MCF 10A (cell line): ENCODE data around the gene XYLT2. TPM values are rescaled to one million over a fixed set of nuclear protein-coding genes. Genes with fewer than 3 reads are reported as not detected.

Experiments used
- BruUV-seq: library from RNA; stranded (reverse); fragments of 400-500 nt; replicated peaks from 2 replicates; lab custom pipeline; 2021; lab: Mats Ljungman, UMichigan
- CTCF ChIA-PET: fragments of 300-600 bp; sonication (Branson Sonifier 250); formaldehyde crosslinking; extraction: SDS; loops from one replicate; lab custom pipeline; 2021; ENCODE audit warnings: antibody characterized with exemption, inconsistent platforms; lab: Yijun Ruan, JAX
- POLR2A ChIA-PET: fragments of 300-600, 350-650 bp; sonication (Branson Sonifier 250); formaldehyde crosslinking; extraction: SDS; loops from one replicate; lab custom pipeline; 2020; ENCODE audit warnings: antibody characterized with exemption, inconsistent platforms; lab: Yijun Ruan, JAX
- DNase-seq: peaks from one replicate; pipeline ENCODE4 v3.0.0-alpha.2; 2018; ENCODE audit not compliant: unreplicated experiment
- H3K27ac Mint-ChIP-seq: one replicate; pipeline ENCODE4 v1.8.0; 2022; ENCODE audit warnings: mild to moderate bottlenecking, low read depth, mixed read lengths; ENCODE audit not compliant: unreplicated experiment
- H3K27me3 Mint-ChIP-seq: one replicate; pipeline ENCODE4 v1.8.0; 2022; ENCODE audit warnings: mixed read lengths; ENCODE audit not compliant: insufficient read depth, unreplicated experiment
- H3K36me3 Mint-ChIP-seq: one replicate; pipeline ENCODE4 v1.8.0; 2022; ENCODE audit warnings: mild to moderate bottlenecking, moderate library complexity, mixed read lengths; ENCODE audit not compliant: insufficient read depth, unreplicated experiment
- H3K4me1 Mint-ChIP-seq: one replicate; pipeline ENCODE4 v1.8.0; 2022; ENCODE audit warnings: mixed read lengths; ENCODE audit not compliant: insufficient read depth, unreplicated experiment
- H3K4me3 Mint-ChIP-seq: one replicate; pipeline ENCODE4 v1.8.0; 2022; ENCODE audit warnings: mild to moderate bottlenecking, moderate library complexity, mixed read lengths; ENCODE audit not compliant: unreplicated experiment
- H3K9me3 Mint-ChIP-seq: one replicate; pipeline ENCODE4 v1.8.0; 2022; ENCODE audit warnings: mixed read lengths; ENCODE audit not compliant: unreplicated experiment
- intact Hi-C: fragments of 100-400 bp; cut with micrococcal nuclease; formaldehyde crosslinking; loops from 2 replicates; pipeline ENCODE4 v1.14.1; 2022
- total RNA-seq: library from RNA; stranded (reverse); gene quantifications from 2 replicates; pipeline ENCODE4 v1.2.3, GENCODE V29; 2022
- TF ChIP-seq, protein P1 (sequence below): fragments of 200-600 bp; IDR thresholded peaks from one replicate; pipeline ENCODE4 v1.8.0; 2022; ENCODE audit warnings: antibody characterized with exemption, mild to moderate bottlenecking; ENCODE audit not compliant: unreplicated experiment

Gene XYLT2
- total RNA-seq, 1 experiment from 2014 or later: 9.6 TPM

DNA sequence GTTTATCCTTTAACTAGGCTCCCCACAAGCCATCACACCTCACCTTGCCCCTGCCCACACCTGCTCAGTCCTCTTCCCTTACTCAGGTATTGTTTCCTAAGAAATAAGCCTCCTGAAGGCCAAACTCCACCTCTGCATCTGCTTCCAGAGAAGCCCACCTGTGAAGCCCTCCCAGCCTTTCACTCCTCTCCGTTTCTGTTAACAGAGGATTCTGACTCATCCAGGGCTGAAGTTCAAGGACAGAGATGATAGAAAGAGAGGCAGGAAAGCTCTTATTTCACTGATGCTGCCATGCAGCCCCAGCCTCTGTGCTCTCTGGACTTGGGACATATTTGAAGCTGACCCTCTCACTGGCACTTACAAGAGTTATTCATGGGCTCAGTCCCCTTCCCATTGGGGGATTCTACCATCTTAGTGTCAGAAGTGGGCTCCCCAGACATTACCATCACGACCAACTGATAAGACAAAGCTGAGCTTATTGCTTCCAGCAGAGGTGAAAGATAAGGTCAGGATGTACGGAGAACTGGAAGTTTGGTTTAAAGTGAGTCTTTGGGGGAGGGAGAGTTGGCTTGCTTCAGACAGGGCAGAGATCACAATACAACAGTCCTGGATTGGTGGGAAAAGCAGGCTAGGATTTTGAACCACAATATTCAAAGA lies 35.3 kb upstream of the XYLT2 start:
- TF ChIP-seq, protein P1, sequence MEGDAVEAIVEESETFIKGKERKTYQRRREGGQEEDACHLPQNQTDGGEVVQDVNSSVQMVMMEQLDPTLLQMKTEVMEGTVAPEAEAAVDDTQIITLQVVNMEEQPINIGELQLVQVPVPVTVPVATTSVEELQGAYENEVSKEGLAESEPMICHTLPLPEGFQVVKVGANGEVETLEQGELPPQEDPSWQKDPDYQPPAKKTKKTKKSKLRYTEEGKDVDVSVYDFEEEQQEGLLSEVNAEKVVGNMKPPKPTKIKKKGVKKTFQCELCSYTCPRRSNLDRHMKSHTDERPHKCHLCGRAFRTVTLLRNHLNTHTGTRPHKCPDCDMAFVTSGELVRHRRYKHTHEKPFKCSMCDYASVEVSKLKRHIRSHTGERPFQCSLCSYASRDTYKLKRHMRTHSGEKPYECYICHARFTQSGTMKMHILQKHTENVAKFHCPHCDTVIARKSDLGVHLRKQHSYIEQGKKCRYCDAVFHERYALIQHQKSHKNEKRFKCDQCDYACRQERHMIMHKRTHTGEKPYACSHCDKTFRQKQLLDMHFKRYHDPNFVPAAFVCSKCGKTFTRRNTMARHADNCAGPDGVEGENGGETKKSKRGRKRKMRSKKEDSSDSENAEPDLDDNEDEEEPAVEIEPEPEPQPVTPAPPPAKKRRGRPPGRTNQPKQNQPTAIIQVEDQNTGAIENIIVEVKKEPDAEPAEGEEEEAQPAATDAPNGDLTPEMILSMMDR: no peak
- Mint-ChIP-seq H3K27ac (no peak overlapping the region), H3K27me3 (peaks cover 12% of the 10 kb centered on the region), H3K4me3 (no peak overlapping the region), H3K4me1 (no peaks in the 10 kb centered on the region), H3K9me3 (no peaks in the 10 kb centered on the region), H3K36me3 (no peaks in the 10 kb centered on the region)
- no TSS peak for BruUV-seq
- intact Hi-C loops: no loop called here
- DNase-seq: no peak
- POLR2A ChIA-PET: no interaction called here
- CTCF ChIA-PET: interaction anchor here (0.5 to 0.6 kb wide), 3 partner anchors 19 to 188 kb away, joined by 3 to 4 read pairs (median 3); no protein-coding TSS in a partner anchor

DNA sequence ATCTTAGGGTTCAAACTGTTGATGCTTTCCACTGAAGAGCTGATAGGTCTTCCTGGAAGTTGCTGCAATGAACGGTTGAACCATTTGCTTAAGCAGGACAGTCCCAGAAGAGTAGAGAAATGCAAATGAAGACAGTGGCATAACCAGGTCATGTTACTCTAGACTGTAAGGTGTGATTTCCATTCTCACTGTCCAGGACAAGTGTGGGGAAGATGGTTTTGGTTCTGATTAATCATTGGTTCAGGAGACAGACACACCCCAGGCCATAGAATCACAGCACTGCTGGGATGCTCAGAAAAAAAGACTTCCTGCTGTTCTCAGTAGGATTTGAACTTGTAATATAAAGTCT lies 34.8 kb upstream of the XYLT2 start:
- Mint-ChIP-seq H3K27ac (no peak overlapping the region), H3K4me3 (no peak overlapping the region), H3K4me1 (no peaks in the 10 kb centered on the region), H3K9me3 (no peaks in the 10 kb centered on the region), H3K27me3 (peaks cover 12% of the 10 kb centered on the region), H3K36me3 (no peaks in the 10 kb centered on the region)
- no TSS peak for BruUV-seq
- ChIA-PET CTCF (interaction anchor here (0.6 to 2.0 kb wide), 6 partner anchors 8 to 142 kb away, joined by 4 to 9 read pairs (median 5); no protein-coding TSS in a partner anchor), POLR2A (no interaction called here)
- DNase-seq: no peak
- TF ChIP-seq, protein P1: no peak
- intact Hi-C loops: no loop called here

DNA sequence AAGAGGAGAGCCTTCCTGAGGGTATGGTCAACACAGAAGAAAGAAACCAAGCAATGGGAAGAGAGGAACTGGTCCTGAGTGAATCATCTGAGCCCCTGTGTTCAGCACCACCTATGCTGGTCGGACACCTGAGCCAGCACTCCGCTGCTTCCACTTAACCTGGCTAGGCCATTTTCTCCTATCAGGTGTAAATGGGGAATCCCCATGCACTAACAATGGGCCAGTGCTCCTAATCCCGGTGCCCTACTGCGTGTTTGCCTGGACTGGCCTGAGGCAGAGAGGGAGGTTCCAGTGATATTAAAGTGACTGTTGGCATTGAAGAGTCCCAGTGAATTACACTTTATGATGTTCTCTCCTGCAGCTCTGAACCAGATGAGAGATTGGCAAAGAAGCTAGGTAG lies 34.4 kb upstream of the XYLT2 start:
- no peaks in the 10 kb centered on the region for H3K36me3 Mint-ChIP-seq
- TF ChIP-seq, protein P1: no peak
- POLR2A ChIA-PET: interaction anchor here (1.0 to 1.1 kb wide), 2 partner anchors 20 to 219 kb away, joined by 3 to 4 read pairs; no protein-coding TSS in a partner anchor
- H3K27ac Mint-ChIP-seq: no peak overlapping the region
- peaks cover 12% of the 10 kb centered on the region for H3K27me3 Mint-ChIP-seq
- no peaks in the 10 kb centered on the region for H3K9me3 Mint-ChIP-seq
- CTCF ChIA-PET: interaction anchor here (0.9 to 2.0 kb wide), 5 partner anchors 9 to 142 kb away, joined by 4 to 9 read pairs (median 6); no protein-coding TSS in a partner anchor
- no peak overlapping the region for H3K4me3 Mint-ChIP-seq
- H3K4me1 Mint-ChIP-seq: no peaks in the 10 kb centered on the region
- intact Hi-C loops: no loop called here
- BruUV-seq: no TSS peak
- DNase-seq: no peak

DNA sequence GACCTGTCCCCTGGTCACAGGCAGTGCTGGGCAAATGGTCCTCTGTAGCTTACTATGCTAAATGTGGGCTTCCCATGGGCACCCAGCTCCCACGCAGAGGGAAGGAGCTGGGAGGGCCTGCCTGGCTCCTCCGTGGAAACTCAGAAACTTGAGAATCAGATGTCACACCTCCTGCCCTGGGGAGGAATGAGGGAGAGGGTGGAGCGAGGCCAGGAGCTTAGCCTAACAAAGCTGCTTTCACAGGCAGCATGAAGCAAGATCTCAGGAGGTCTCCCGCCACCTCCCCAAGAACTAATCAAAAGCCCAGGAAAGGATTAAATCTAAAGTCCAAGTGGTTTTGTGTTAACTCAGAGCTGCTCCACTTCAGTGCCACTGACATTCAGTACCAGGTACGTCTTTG lies 33.6 kb upstream of the XYLT2 start:
- no peak overlapping the region for H3K4me3 Mint-ChIP-seq
- CTCF ChIA-PET: interaction anchor here (0.6 to 2.0 kb wide), 7 partner anchors 10 to 218 kb away, joined by 3 to 9 read pairs (median 4); no protein-coding TSS in a partner anchor
- intact Hi-C loops: no loop called here
- TF ChIP-seq, protein P1: no peak
- H3K4me1 Mint-ChIP-seq: no peaks in the 10 kb centered on the region
- POLR2A ChIA-PET: interaction anchor here (1.0 to 1.1 kb wide), 2 partner anchors 21 to 219 kb away, joined by 3 to 4 read pairs; no protein-coding TSS in a partner anchor
- BruUV-seq: no TSS peak
- DNase-seq: no peak
- peaks cover 12% of the 10 kb centered on the region for H3K27me3 Mint-ChIP-seq
- no peaks in the 10 kb centered on the region for H3K9me3 Mint-ChIP-seq
- H3K36me3 Mint-ChIP-seq: no peaks in the 10 kb centered on the region
- H3K27ac Mint-ChIP-seq: no peak overlapping the region
